Body of pancreas (tissue), 4 donors: ENCODE results near the gene RHOC.

Experiments
- POLR2A ChIP-seq, 3 donors: fragments of 450-650 bp; IDR thresholded peaks; one replicate each; pipeline ENCODE4 v1.6.1; 2016; ENCODE audit warnings: antibody characterized with exemption in 3 of 3, mild to moderate bottlenecking in 2 of 3
- TF ChIP-seq, protein P1 (sequence below), 7 experiments: fragments of 450-650 bp in 4 of 7; fragments of 200-600 bp in 3 of 7; sonication (generic) in 3 of 7; IDR thresholded peaks; one replicate each; pipeline ENCODE4 v1.5.1; 2016 to 2019; ENCODE audit warnings: antibody characterized with exemption in 7 of 7

DNA sequence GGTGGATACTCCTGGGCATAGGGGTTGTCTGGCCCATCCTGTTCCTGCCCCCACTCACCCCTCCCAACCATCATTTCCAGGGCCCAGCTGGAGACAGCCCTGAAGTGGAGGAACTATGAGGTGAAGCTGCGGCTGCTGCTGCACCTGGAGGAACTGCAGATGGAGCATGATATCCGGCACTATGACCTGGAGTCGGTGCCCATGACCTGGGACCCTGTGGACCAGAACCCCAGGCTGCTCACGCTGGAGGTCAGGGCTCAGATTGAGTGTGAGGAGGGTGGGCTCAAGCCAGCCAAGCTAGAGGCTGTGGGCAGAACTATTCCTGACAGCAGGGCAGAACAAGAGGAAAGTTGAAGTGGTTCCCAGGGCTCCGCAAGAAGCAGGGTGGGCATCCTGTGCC is 14.2 kb downstream of the RHOC start:
- TF ChIP-seq POLR2A (IDR thresholded peaks at IDR 0.05), result no peak
- TF ChIP-seq, protein P1, sequence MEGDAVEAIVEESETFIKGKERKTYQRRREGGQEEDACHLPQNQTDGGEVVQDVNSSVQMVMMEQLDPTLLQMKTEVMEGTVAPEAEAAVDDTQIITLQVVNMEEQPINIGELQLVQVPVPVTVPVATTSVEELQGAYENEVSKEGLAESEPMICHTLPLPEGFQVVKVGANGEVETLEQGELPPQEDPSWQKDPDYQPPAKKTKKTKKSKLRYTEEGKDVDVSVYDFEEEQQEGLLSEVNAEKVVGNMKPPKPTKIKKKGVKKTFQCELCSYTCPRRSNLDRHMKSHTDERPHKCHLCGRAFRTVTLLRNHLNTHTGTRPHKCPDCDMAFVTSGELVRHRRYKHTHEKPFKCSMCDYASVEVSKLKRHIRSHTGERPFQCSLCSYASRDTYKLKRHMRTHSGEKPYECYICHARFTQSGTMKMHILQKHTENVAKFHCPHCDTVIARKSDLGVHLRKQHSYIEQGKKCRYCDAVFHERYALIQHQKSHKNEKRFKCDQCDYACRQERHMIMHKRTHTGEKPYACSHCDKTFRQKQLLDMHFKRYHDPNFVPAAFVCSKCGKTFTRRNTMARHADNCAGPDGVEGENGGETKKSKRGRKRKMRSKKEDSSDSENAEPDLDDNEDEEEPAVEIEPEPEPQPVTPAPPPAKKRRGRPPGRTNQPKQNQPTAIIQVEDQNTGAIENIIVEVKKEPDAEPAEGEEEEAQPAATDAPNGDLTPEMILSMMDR (IDR thresholded peaks at IDR 0.05), result no peak
